Measurements from ENCODE around the gene IKZF3. TPM values are rescaled to one million over a fixed set of nuclear protein-coding genes. Genes with fewer than 3 reads are reported as not detected.

The IKZF3 gene
- total and polyA plus RNA-seq, 8 donors: 0.12 to 1.2 (median 0.61) TPM

DNA sequence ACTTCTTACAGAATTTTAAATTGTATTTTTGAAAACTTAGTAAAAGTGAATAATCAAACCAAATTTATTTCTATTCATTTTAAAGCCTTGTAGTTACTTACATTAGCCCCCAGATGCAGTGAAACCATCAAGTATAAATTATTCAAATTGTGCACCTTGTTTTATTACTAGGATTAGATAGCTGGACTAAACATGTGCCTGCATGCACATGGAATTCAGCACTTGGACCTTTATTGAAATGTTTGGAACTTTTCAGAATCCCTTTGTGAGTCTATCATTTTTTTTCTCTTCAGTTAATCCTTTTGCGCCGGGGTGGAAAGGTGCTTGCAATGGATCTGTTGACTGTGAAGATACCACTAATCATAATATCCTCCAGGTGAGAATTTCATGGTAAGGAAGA, 8.6 kb upstream of the IKZF3 start:
- intact Hi-C loops (cut with DNase I): no loop called here
- WGBS, 2 donors: 24 to 40% methylated on average over 2 of the region's 2 CpGs
- ATAC-seq: peak in 1 of 4 donors; percentile 35

GRCh38 chr17:39871801-39872200, 7.7 kb upstream of the IKZF3 start:
- H3K27ac ChIP-seq: no peak overlapping the region
- FAIRE-seq: no peak
- H3K9me3 ChIP-seq: no peaks in the 10 kb centered on the region
- H3K27me3 ChIP-seq: peaks cover 0 to 16% (median 0%) of the 10 kb centered on the region in 4 donors
- no peak for TF ChIP-seq CTCF (IDR thresholded peaks at IDR 0.05)
- WGBS, 2 donors: 64 to 72% methylated on average over 2 of the region's 2 CpGs
- no peaks in the 10 kb centered on the region for H3K36me3 ChIP-seq
- ATAC-seq: no peak
- no peaks in the 10 kb centered on the region for H3K4me1 ChIP-seq
- DNase-seq: no peak
- intact Hi-C loops (cut with DNase I): no loop called here
- H3K4me3 ChIP-seq: no peak overlapping the region

More for the DNA sequence above, 8.6 kb upstream of the IKZF3 start:
- no peaks in the 10 kb centered on the region for H3K4me1 ChIP-seq
- no peak for TF ChIP-seq CTCF (IDR thresholded peaks at IDR 0.05)
- no peak for FAIRE-seq
- H3K27ac ChIP-seq: no peak overlapping the region
- H3K9me3 ChIP-seq: no peaks in the 10 kb centered on the region
- H3K4me3 ChIP-seq: no peak overlapping the region
- peaks cover 0 to 12% (median 0%) of the 10 kb centered on the region in 4 donors for H3K27me3 ChIP-seq
- no peak for DNase-seq
- no peaks in the 10 kb centered on the region for H3K36me3 ChIP-seq

- Histone ChIP-seq H3K9me3 (no peaks in the 10 kb centered on the region), H3K27me3 (peaks cover 0 to 16% (median 0%) of the 10 kb centered on the region in 4 donors)
- intact Hi-C loops (cut with DNase I): no loop called here
Observed at GRCh38 chr17:39870776-39871175, 6.7 kb upstream of the IKZF3 start.

DNA sequence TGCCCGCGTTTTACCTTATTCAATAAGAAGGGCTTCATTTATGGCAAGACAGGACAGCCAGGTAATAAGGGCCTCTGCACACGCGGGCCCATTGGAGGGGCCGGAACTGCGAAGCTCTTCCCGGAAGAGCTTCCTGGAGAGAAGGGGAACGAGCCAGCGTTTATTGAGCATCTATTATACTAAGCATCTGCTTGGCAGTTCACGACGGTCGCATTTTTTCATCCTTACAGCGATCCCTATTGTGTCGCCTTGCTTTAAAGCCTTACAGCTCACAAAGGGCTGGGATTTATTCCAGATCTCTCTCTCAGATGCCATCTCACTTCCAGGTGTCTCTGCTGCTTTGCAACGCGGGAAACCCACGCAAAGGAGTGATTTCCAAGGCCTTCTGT, 4.4 kb upstream of the IKZF3 start:
- DNase-seq (no peak), FAIRE-seq (no peak), ATAC-seq (no peak)
- 76 to 79% methylated on average over 17 of the region's 17 CpGs for WGBS, 2 donors
- Histone ChIP-seq H3K27me3 (peaks cover 0 to 19% (median 3%) of the 10 kb centered on the region in 4 donors), H3K9me3 (no peaks in the 10 kb centered on the region), H3K4me1 (peaks cover 0 to 7% (median 0%) of the 10 kb centered on the region in 3 donors), H3K4me3 (no peak overlapping the region), H3K27ac (no peak overlapping the region), H3K36me3 (no peaks in the 10 kb centered on the region)
- intact Hi-C loops (cut with DNase I): no loop called here
- no peak for TF ChIP-seq CTCF (IDR thresholded peaks at IDR 0.05)

More at GRCh38 chr17:39870776-39871175, 6.7 kb upstream of the IKZF3 start:
- FAIRE-seq (no peak), ATAC-seq (no peak), DNase-seq (no peak)
- no peak for TF ChIP-seq CTCF (IDR thresholded peaks at IDR 0.05)
- Histone ChIP-seq H3K4me3 (no peak overlapping the region), H3K4me1 (no peaks in the 10 kb centered on the region), H3K36me3 (no peaks in the 10 kb centered on the region), H3K27ac (no peak overlapping the region)
- 89 to 91% methylated on average over 1 of the region's 1 CpG for WGBS, 2 donors

DNA sequence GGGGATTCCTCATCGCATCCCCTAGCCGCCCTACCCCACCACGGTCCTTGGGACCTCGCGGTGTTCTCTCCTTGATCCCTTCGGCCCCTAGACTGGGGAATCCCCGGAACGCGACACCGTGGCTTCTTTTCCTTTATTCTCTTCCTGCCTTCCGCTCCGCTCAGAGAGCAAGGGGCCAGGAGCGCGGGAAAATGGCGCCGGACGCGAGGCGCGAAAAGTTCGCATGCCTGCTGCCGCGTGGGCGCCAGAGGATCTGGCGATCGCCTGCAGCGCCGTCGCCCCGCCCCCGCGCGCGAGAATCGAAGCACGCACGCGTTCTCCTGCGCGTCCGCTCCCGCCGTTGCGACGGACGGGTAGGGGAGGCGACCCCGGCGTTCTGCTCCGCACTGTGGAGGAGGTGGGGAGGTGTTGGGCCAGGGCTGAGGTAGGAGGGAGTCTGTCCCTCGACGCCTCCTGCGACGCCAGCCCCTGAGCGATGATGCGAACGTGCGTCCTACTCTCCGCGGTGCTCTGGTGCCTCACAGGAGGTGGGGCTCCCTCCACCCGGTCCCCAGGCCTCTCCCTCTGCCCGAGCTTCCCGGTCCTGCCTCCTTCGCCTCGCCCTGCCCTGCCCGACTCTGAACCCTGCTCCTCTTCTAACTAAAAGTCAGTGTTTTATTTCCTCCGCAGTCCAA, 3.9 kb upstream of the IKZF3 start, which contains the start of gene ZPBP2:
Gene ZPBP2, plus strand, starts transcription at position 323 of the 674 bp plus-strand sequence. Its CDS starts 153 bp downstream, at position 476.
- ATAC-seq (no peak), DNase-seq (peak in 1 of 6 donors; percentile 52), FAIRE-seq (no peak)
- TF ChIP-seq CTCF (IDR thresholded peaks at IDR 0.05): no peak
- Histone ChIP-seq H3K27ac (no peak within 1 kb of the TSS), H3K27me3 (peaks cover under 1 to 25% (median 7%) of the 10 kb centered on the region in 4 donors), H3K4me1 (peaks cover 0 to 10% (median 0%) of the 10 kb centered on the region in 3 donors), H3K9me3 (no peaks in the 10 kb centered on the region), H3K36me3 (no peaks in the 10 kb centered on the region), H3K4me3 (no peak within 1 kb of the TSS)
- intact Hi-C loops (cut with DNase I): no loop called here
- WGBS, 2 donors: 22 to 33% methylated on average over 67 of the region's 67 CpGs
